ENCODE measurements around the gene CCDC15.

The CCDC15 gene

GRCh38 chr11:124977006-124977405 is 23.0 kb downstream of the CCDC15 start:
- ATAC-seq = no peak
- TF ChIP-seq TSHZ2 (CRISPR knock-in tag; IDR thresholded peaks at IDR 0.05) = no peak
- TF ChIP-seq, protein P1, sequence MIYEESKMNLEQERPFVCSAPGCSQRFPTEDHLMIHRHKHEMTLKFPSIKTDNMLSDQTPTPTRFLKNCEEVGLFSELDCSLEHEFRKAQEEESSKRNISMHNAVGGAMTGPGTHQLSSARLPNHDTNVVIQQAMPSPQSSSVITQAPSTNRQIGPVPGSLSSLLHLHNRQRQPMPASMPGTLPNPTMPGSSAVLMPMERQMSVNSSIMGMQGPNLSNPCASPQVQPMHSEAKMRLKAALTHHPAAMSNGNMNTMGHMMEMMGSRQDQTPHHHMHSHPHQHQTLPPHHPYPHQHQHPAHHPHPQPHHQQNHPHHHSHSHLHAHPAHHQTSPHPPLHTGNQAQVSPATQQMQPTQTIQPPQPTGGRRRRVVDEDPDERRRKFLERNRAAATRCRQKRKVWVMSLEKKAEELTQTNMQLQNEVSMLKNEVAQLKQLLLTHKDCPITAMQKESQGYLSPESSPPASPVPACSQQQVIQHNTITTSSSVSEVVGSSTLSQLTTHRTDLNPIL (CRISPR knock-in tag; IDR thresholded peaks at IDR 0.05; ENCODE audit: low read depth) = no peak
- TF ChIP-seq SNAI2 (CRISPR knock-in tag; IDR thresholded peaks at IDR 0.05) = no peak
- TF ChIP-seq ZNF70 (CRISPR knock-in tag; IDR thresholded peaks at IDR 0.05) = no peak
- TF ChIP-seq ZFP3 (CRISPR knock-in tag; IDR thresholded peaks at IDR 0.05) = no peak
- TF ChIP-seq TCF4 (CRISPR knock-in tag; IDR thresholded peaks at IDR 0.05; ENCODE audit: borderline replicate concordance) = no peak
- no peak for TF ChIP-seq BACH2 (CRISPR knock-in tag; IDR thresholded peaks at IDR 0.05; ENCODE audit: borderline replicate concordance)
- TF ChIP-seq PPARA (CRISPR knock-in tag; IDR thresholded peaks at IDR 0.05; ENCODE audit: borderline replicate concordance) = no peak
- no peak for TF ChIP-seq OSR1 (CRISPR knock-in tag; IDR thresholded peaks at IDR 0.05)
- TF ChIP-seq ZNF565 (CRISPR knock-in tag; conservative IDR thresholded peaks at IDR 0.05; ENCODE audit: low read depth) = no peak
- no peak for TF ChIP-seq GLIS3 (CRISPR knock-in tag; IDR thresholded peaks at IDR 0.05)
- TF ChIP-seq, protein P2, sequence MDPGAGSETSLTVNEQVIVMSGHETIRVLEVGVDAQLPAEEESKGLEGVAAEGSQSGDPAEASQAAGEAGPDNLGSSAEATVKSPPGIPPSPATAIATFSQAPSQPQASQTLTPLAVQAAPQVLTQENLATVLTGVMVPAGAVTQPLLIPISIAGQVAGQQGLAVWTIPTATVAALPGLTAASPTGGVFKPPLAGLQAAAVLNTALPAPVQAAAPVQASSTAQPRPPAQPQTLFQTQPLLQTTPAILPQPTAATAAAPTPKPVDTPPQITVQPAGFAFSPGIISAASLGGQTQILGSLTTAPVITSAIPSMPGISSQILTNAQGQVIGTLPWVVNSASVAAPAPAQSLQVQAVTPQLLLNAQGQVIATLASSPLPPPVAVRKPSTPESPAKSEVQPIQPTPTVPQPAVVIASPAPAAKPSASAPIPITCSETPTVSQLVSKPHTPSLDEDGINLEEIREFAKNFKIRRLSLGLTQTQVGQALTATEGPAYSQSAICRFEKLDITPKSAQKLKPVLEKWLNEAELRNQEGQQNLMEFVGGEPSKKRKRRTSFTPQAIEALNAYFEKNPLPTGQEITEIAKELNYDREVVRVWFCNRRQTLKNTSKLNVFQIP (CRISPR knock-in tag; IDR thresholded peaks at IDR 0.05; ENCODE audit: borderline replicate concordance, low read depth) = no peak
- no peak for TF ChIP-seq ISL1 (CRISPR knock-in tag; IDR thresholded peaks at IDR 0.05)
- no peak for TF ChIP-seq CSRNP3 (CRISPR knock-in tag; IDR thresholded peaks at IDR 0.05)
- TF ChIP-seq ZC3H10 (CRISPR knock-in tag; IDR thresholded peaks at IDR 0.05) = no peak
- TF ChIP-seq ZNF8 (CRISPR knock-in tag; IDR thresholded peaks at IDR 0.05) = no peak
- TF ChIP-seq ARNTL (CRISPR knock-in tag; IDR thresholded peaks at IDR 0.05; ENCODE audit: borderline replicate concordance, low read depth) = no peak

- TF ChIP-seq ARNTL (CRISPR knock-in tag; IDR thresholded peaks at IDR 0.05; ENCODE audit: borderline replicate concordance, low read depth) (no peak), ZFP30 (CRISPR knock-in tag; IDR thresholded peaks at IDR 0.05) (no peak), ZNF8 (CRISPR knock-in tag; IDR thresholded peaks at IDR 0.05) (no peak), ZFP3 (CRISPR knock-in tag; IDR thresholded peaks at IDR 0.05) (no peak), BACH2 (CRISPR knock-in tag; IDR thresholded peaks at IDR 0.05; ENCODE audit: borderline replicate concordance) (no peak), CSRNP3 (CRISPR knock-in tag; IDR thresholded peaks at IDR 0.05) (no peak), ZNF565 (CRISPR knock-in tag; conservative IDR thresholded peaks at IDR 0.05; ENCODE audit: low read depth) (no peak), ZNF70 (CRISPR knock-in tag; IDR thresholded peaks at IDR 0.05) (no peak), ZC3H10 (CRISPR knock-in tag; IDR thresholded peaks at IDR 0.05) (no peak), TCF4 (CRISPR knock-in tag; IDR thresholded peaks at IDR 0.05; ENCODE audit: borderline replicate concordance) (no peak), GLIS3 (CRISPR knock-in tag; IDR thresholded peaks at IDR 0.05) (no peak)
- TF ChIP-seq, protein P3, sequence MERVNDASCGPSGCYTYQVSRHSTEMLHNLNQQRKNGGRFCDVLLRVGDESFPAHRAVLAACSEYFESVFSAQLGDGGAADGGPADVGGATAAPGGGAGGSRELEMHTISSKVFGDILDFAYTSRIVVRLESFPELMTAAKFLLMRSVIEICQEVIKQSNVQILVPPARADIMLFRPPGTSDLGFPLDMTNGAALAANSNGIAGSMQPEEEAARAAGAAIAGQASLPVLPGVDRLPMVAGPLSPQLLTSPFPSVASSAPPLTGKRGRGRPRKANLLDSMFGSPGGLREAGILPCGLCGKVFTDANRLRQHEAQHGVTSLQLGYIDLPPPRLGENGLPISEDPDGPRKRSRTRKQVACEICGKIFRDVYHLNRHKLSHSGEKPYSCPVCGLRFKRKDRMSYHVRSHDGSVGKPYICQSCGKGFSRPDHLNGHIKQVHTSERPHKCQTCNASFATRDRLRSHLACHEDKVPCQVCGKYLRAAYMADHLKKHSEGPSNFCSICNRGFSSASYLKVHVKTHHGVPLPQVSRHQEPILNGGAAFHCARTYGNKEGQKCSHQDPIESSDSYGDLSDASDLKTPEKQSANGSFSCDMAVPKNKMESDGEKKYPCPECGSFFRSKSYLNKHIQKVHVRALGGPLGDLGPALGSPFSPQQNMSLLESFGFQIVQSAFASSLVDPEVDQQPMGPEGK (CRISPR knock-in tag; IDR thresholded peaks at IDR 0.05; ENCODE audit: borderline replicate concordance) = no peak
- TF ChIP-seq, protein P1 (CRISPR knock-in tag; IDR thresholded peaks at IDR 0.05; ENCODE audit: low read depth) = no peak
- TF ChIP-seq, protein P2 (CRISPR knock-in tag; IDR thresholded peaks at IDR 0.05; ENCODE audit: borderline replicate concordance, low read depth) = no peak
- ATAC-seq = no peak
These were observed 24.3 kb downstream of the CCDC15 start for GRCh38 chr11:124978316-124978715.

Data from SK-N-SH treated with all-trans-retinoic acid at 6 μM for 48 hours (cell line).